K562 (cell line): ENCODE data around the gene PPARG. TPM values are rescaled to one million over a fixed set of nuclear protein-coding genes. Genes with fewer than 3 reads are reported as not detected.

ENCODE experiments used
- ATAC-seq: fragments of 200-7000 bp; cut with Tn5 transposase; 3 replicates; pipeline ENCODE4 v1.9.1; 2020; ENCODE audit warnings: moderate library complexity
- BruUV-seq: library from RNA; stranded (reverse); fragments of 400-500 nt; replicated peaks from 2 replicates; lab custom pipeline; 2021; lab: Mats Ljungman, UMichigan
- CTCF ChIA-PET: fragments of 300-600 bp; formaldehyde crosslinking; extraction: SDS; loops from one replicate; lab custom pipeline; 2021; ENCODE audit warnings: low intra/inter-chr PET ratio; lab: Yijun Ruan, JAX
- POLR2A ChIA-PET: fragments of 300-600, 350-650 bp; sonication (Branson Sonifier 250); formaldehyde crosslinking; extraction: SDS; loops from one replicate; lab custom pipeline; 2021; ENCODE audit warnings: antibody characterized with exemption, inconsistent platforms; lab: Yijun Ruan, JAX
- DNase-seq, 4 experiments: peaks; one replicate each; pipeline versions ENCODE4 v3.0.0 to v3.0.0-alpha.2; 2011 to 2018; ENCODE audit warnings: low spot score in 3 of 4, mixed read lengths in 3 of 4; ENCODE audit errors: extremely low read depth in 1 of 4
- FAIRE-seq: peaks from 2 replicates; lab custom pipeline; 2011; peaks lifted over from hg19 to GRCh38; lab: Jason Lieb, UNC
- H2AFZ ChIP-seq: 2 replicates; pipeline ENCODE4 v1.6.0; 2011; ENCODE audit warnings: low read depth, low read length, control low read depth, inconsistent platforms
- H3K27ac ChIP-seq: fragments of 200-600 bp; 3 replicates; pipeline ENCODE4 v1.8.0; 2011; ENCODE audit warnings: low read depth, mild to moderate bottlenecking, control low read depth, inconsistent platforms, low read length, moderate library complexity, mixed read lengths; ENCODE audit errors: extremely low read depth
- H3K27me3 ChIP-seq, 2 experiments: fragments of 300-600 bp in 1 of 2; 2 replicates in 1 of 2; 3 replicates in 1 of 2; pipeline versions ENCODE4 v1.6.0 to v1.8.0; 2011; ENCODE audit warnings: inconsistent platforms in 2 of 2, low read length in 2 of 2, mild to moderate bottlenecking in 1 of 2, mixed read lengths in 1 of 2, moderate library complexity in 1 of 2; ENCODE audit not compliant: control insufficient read depth in 2 of 2, insufficient read depth in 2 of 2
- H3K36me3 ChIP-seq: fragments of 300-600 bp; 3 replicates; pipeline ENCODE4 v1.8.0; 2011; ENCODE audit warnings: mild to moderate bottlenecking, low read length, inconsistent platforms; ENCODE audit not compliant: control insufficient read depth, insufficient read depth
- H3K4me1 ChIP-seq, 2 experiments: fragments of 200-600 bp in 1 of 2; replicated peaks in 1 of 2; 2 replicates in 1 of 2; 3 replicates in 1 of 2; pipeline versions ENCODE4 v1.5.1 to v1.8.0; 2011; ENCODE audit warnings: inconsistent platforms in 2 of 2, low read length in 2 of 2, mild to moderate bottlenecking in 1 of 2, mixed read lengths in 1 of 2, moderate library complexity in 1 of 2; ENCODE audit not compliant: control insufficient read depth in 2 of 2, insufficient read depth in 2 of 2
- H3K4me2 ChIP-seq: 2 replicates; pipeline ENCODE4 v1.6.1; 2011; ENCODE audit warnings: low read length, control low read depth, inconsistent platforms, mixed read lengths; ENCODE audit not compliant: insufficient read depth
- H3K4me3 ChIP-seq: fragments of 200-600 bp; sonication (generic), shearing (Covaris generic); 2 replicates; pipeline ENCODE4 v1.5.1; 2016; ENCODE audit warnings: control low read depth, inconsistent platforms
- H3K79me2 ChIP-seq: fragments of 200-600 bp; 3 replicates; pipeline ENCODE4 v1.8.0; 2011; ENCODE audit warnings: low read length, inconsistent platforms; ENCODE audit not compliant: control insufficient read depth, insufficient read depth
- H3K9ac ChIP-seq, 2 experiments: 2 replicates each; pipeline versions ENCODE4 v1.6.0 to v1.6.1; 2011; ENCODE audit warnings: low read depth in 2 of 2, low read length in 2 of 2, control low read depth in 1 of 2, inconsistent platforms in 1 of 2, mild to moderate bottlenecking in 1 of 2, mixed read lengths in 1 of 2; ENCODE audit not compliant: insufficient read depth in 1 of 2
- H3K9me1 ChIP-seq: one replicate; pipeline ENCODE4 v1.6.0; 2011; ENCODE audit warnings: inconsistent platforms, mild to moderate bottlenecking, low read length, moderate library complexity; ENCODE audit not compliant: control insufficient read depth, insufficient read depth
- H3K9me3 ChIP-seq: replicated peaks from 2 replicates; pipeline ENCODE4 v1.5.1; 2011; ENCODE audit warnings: low read depth, low read length, inconsistent platforms; ENCODE audit not compliant: control insufficient read depth, insufficient read depth
- H4K20me1 ChIP-seq: replicated peaks from 2 replicates; pipeline ENCODE4 v1.6.1; 2011; ENCODE audit warnings: low read length, inconsistent platforms, mixed read lengths; ENCODE audit not compliant: control insufficient read depth, insufficient read depth
- DLX4 ChIP-seq: fragments of 250-450 bp; sonication (Bioruptor Pico); IDR thresholded peaks from 2 replicates; pipeline ENCODE4 v1.6.1; 2021; ENCODE audit warnings: mild to moderate bottlenecking
- GATAD2A ChIP-seq: fragments of 450-650 bp; IDR thresholded peaks from 2 replicates; pipeline ENCODE4 v1.6.1; 2017
- HLTF ChIP-seq: fragments of 450-650 bp; IDR thresholded peaks from 2 replicates; pipeline ENCODE4 v1.6.1; 2016
- NFE2 ChIP-seq: IDR thresholded peaks from 2 replicates; pipeline ENCODE4 v1.6.1; 2014; ENCODE audit warnings: antibody characterized with exemption, low read depth
- PHB ChIP-seq: fragments of 250-450 bp; sonication (Bioruptor Pico); IDR thresholded peaks from 2 replicates; pipeline ENCODE4 v1.5.0; 2021
- PKNOX1 ChIP-seq: fragments of 450-650 bp; IDR thresholded peaks from 2 replicates; pipeline ENCODE4 v1.6.1; 2016
- RBM22 ChIP-seq: fragments of 200-400 bp; formaldehyde crosslinking; IDR thresholded peaks from 2 replicates; pipeline ENCODE4 v1.6.1; 2018; ENCODE audit warnings: low read length, low read depth; ENCODE audit not compliant: poor library complexity, severe bottlenecking
- RFX7 ChIP-seq: fragments of 250-450 bp; sonication (Bioruptor Pico); IDR thresholded peaks from 2 replicates; pipeline ENCODE4 v1.5.1; 2021; ENCODE audit warnings: mild to moderate bottlenecking
- RNF2 ChIP-seq: sonication (generic); IDR thresholded peaks from 2 replicates; pipeline ENCODE4 v1.6.1; 2016
- SMAD2 ChIP-seq: fragments of 150-350 bp; IDR thresholded peaks from 2 replicates; pipeline ENCODE4 v1.6.1; 2014; ENCODE audit warnings: low read depth, mild to moderate bottlenecking, low read length
- TAF9B ChIP-seq: fragments of 450-650 bp; IDR thresholded peaks from 2 replicates; pipeline ENCODE4 v1.6.1; 2018; ENCODE audit warnings: mild to moderate bottlenecking; ENCODE audit not compliant: partially characterized antibody
- TRIM25 ChIP-seq: fragments of 450-650 bp; IDR thresholded peaks from 2 replicates; pipeline ENCODE4 v1.7.0; 2016; ENCODE audit warnings: borderline replicate concordance
- ZNF77 ChIP-seq: fragments of 250-450 bp; sonication (Bioruptor Pico); IDR thresholded peaks from 2 replicates; pipeline ENCODE4 v1.5.0; 2020
- WGBS: fragments of 100-300 bp; shearing (Covaris generic); methylation state at CpG from one replicate; pipeline ENCODE4 v1.1.6; 2016; ENCODE audit warnings: low coverage, mixed read lengths; ENCODE audit not compliant: insufficient coverage; ENCODE audit errors: missing lambda C conversion rate; 5-methylcytosine and 5-hydroxymethylcytosine counted together
- in situ Hi-C: fragments of 300-500 bp; cut with MboI; formaldehyde crosslinking; loops from 4 replicates; pipeline ENCODE4 v1.15.0; 2018; ENCODE audit warnings: inconsistent platforms, mixed read lengths
- intact Hi-C: fragments of 100-400 bp; cut with micrococcal nuclease; formaldehyde crosslinking; loops from 2 replicates; pipeline ENCODE4 v1.14.2; 2022
- polyA plus RNA-seq, 8 experiments: library from polyadenylated mRNA; depleted of rRNA in 4 of 8; stranded (reverse) in 5 of 8; unstranded in 3 of 8; fragments of >200 nt; fragmentation: Nextera tagmentation in 2 of 8; fragmentation: Illumina TruSeq in 1 of 8; extraction: Ambion mirVana in 2 of 8; extraction: Trizol in 1 of 8; gene quantifications; 2 replicates each; pipeline versions ENCODE4 v1.2.1 to v1.2.3, GENCODE V29; 2011 to 2014; ENCODE audit warnings: inconsistent platforms in 1 of 8, missing spikeins in 1 of 8
- total RNA-seq, 7 experiments: library from RNA; depleted of rRNA in 6 of 7; stranded (reverse); fragments of >200 nt in 6 of 7; fragmentation: Illumina TruSeq in 2 of 7; extraction: Trizol in 2 of 7; gene quantifications; 2 replicates each; pipeline versions ENCODE4 v1.2.1 to v1.2.3, GENCODE V29; 2011 to 2021; ENCODE audit warnings: low replicate concordance in 1 of 7

PPARG gene
- total and polyA plus RNA-seq, 9 of the 15 experiments (the other 6 are each of a cell fraction or from before 2014, with no cell fraction given): not detected

GRCh38 chr3:12356175-12356574, 67.3 kb downstream of the PPARG start:
- Histone ChIP-seq H3K79me2 (no peaks in the 10 kb centered on the region), H3K4me3 (no peak overlapping the region), H3K9me3 (no peaks in the 10 kb centered on the region), H3K36me3 (no peaks in the 10 kb centered on the region), H3K4me2 (no peak overlapping the region), H3K9ac (no peak overlapping the region), H2AFZ (no peak overlapping the region), H3K27ac (no peak overlapping the region), H4K20me1 (no peaks in the 10 kb centered on the region), H3K4me1 (no peaks in the 10 kb centered on the region), H3K27me3 (peaks cover 5 to 8% of the 10 kb centered on the region in 2 experiments; a peak in 4 of 5 replicates), H3K9me1 (no peaks in the 10 kb centered on the region)
- under 1% methylated on average over 5 of the region's 5 CpGs for WGBS
- no TSS peak for BruUV-seq
- TF ChIP-seq RBM22: no peak
- TF ChIP-seq DLX4 (CRISPR knock-in tag): no peak
- no peak for TF ChIP-seq SMAD2
- TF ChIP-seq PHB (CRISPR knock-in tag): no peak
- TF ChIP-seq ZNF77 (CRISPR knock-in tag): no peak
- TF ChIP-seq TRIM25: no peak
- TF ChIP-seq GATAD2A: no peak
- no peak for TF ChIP-seq PKNOX1
- TF ChIP-seq RNF2: no peak
- no peak for TF ChIP-seq RFX7 (CRISPR knock-in tag)
- TF ChIP-seq TAF9B: no peak
- no peak for TF ChIP-seq NFE2
- TF ChIP-seq HLTF: no peak
- in situ Hi-C loops (no loop called here), intact Hi-C loops (no loop called here)
- DNase-seq (no peak), FAIRE-seq (no peak), ATAC-seq (no peak)
- ChIA-PET CTCF (no interaction called here), POLR2A (interaction anchor here (1.2 kb wide), 1 partner anchor 12 kb away, joined by 3 read pairs; no protein-coding TSS in a partner anchor)
